ENCODE results near the gene SOAT2.
"Not testable (repeated sequence)": the region's sequence is repeated elsewhere in the genome, so short reads cannot be mapped to it uniquely, and the experiment has no call there.

The SOAT2 gene

GRCh38 chr12:53161119-53161911 lies 58.0 kb downstream of the SOAT2 start:
- Mint-ChIP-seq H3K36me3 (ENCODE audit: insufficient read depth) (no peaks in the 10 kb centered on the region), H3K27me3 (no peaks in the 10 kb centered on the region), H3K4me3 (no peak overlapping the region), H3K9me3 (no peaks in the 10 kb centered on the region), H3K4me1 (peaks cover 9% of the 10 kb centered on the region), H3K27ac (ENCODE audit: low read depth) (no peak overlapping the region)
- no peak for ATAC-seq (replicated peaks; ENCODE audit: extremely low read depth, poor library complexity, severe bottlenecking)
- no peak for DNase-seq (ENCODE audit: low spot score in 2 of 2)

GRCh38 chr12:53163008-53163407 lies 59.7 kb downstream of the SOAT2 start:
- not testable (repeated sequence) for H3K9me3 Mint-ChIP-seq; H3K27ac Mint-ChIP-seq (ENCODE audit: low read depth); ATAC-seq (replicated peaks; ENCODE audit: extremely low read depth, poor library complexity, severe bottlenecking); DNase-seq (ENCODE audit: low spot score in 2 of 2); H3K36me3 Mint-ChIP-seq (ENCODE audit: insufficient read depth); H3K4me3 Mint-ChIP-seq; H3K27me3 Mint-ChIP-seq; H3K4me1 Mint-ChIP-seq

- Mint-ChIP-seq H3K9me3 (no peaks in the 10 kb centered on the region), H3K27me3 (no peaks in the 10 kb centered on the region)
These were observed 63.6 kb downstream of the SOAT2 start for GRCh38 chr12:53166837-53167236.

GRCh38 chr12:53169644-53170043 lies 66.4 kb downstream of the SOAT2 start:
- H3K4me1 Mint-ChIP-seq = no peaks in the 10 kb centered on the region
- DNase-seq (ENCODE audit: low spot score in 2 of 2) = no peak
- H3K36me3 Mint-ChIP-seq (ENCODE audit: insufficient read depth) = peaks cover 3% of the 10 kb centered on the region
- no peak overlapping the region for H3K4me3 Mint-ChIP-seq
- no peak for ATAC-seq (replicated peaks; ENCODE audit: extremely low read depth, poor library complexity, severe bottlenecking)
- H3K27me3 Mint-ChIP-seq = no peaks in the 10 kb centered on the region
- H3K9me3 Mint-ChIP-seq = no peaks in the 10 kb centered on the region
- no peak overlapping the region for H3K27ac Mint-ChIP-seq (ENCODE audit: low read depth)

More at GRCh38 chr12:53166837-53167236, 63.6 kb downstream of the SOAT2 start:
- no peaks in the 10 kb centered on the region for H3K4me1 Mint-ChIP-seq
- ATAC-seq (replicated peaks; ENCODE audit: extremely low read depth, poor library complexity, severe bottlenecking) (no peak), DNase-seq (ENCODE audit: low spot score in 2 of 2) (no peak)
- peaks cover 3% of the 10 kb centered on the region for H3K36me3 Mint-ChIP-seq (ENCODE audit: insufficient read depth)
- H3K4me3 Mint-ChIP-seq = no peak overlapping the region
- no peak overlapping the region for H3K27ac Mint-ChIP-seq (ENCODE audit: low read depth)

GRCh38 chr12:53170215-53170614 lies 66.9 kb downstream of the SOAT2 start:
- H3K4me1 Mint-ChIP-seq = no peaks in the 10 kb centered on the region
- peaks cover 3% of the 10 kb centered on the region for H3K36me3 Mint-ChIP-seq (ENCODE audit: insufficient read depth)
- DNase-seq (ENCODE audit: low spot score in 2 of 2) (no peak), ATAC-seq (replicated peaks; ENCODE audit: extremely low read depth, poor library complexity, severe bottlenecking) (no peak)
- no peak overlapping the region for H3K4me3 Mint-ChIP-seq
- H3K27ac Mint-ChIP-seq (ENCODE audit: low read depth) = no peak overlapping the region
- no peaks in the 10 kb centered on the region for H3K9me3 Mint-ChIP-seq
- H3K27me3 Mint-ChIP-seq = no peaks in the 10 kb centered on the region

- H3K4me3 Mint-ChIP-seq = no peak overlapping the region
- peaks cover 3% of the 10 kb centered on the region for H3K36me3 Mint-ChIP-seq (ENCODE audit: insufficient read depth)
- ATAC-seq (replicated peaks; ENCODE audit: extremely low read depth, poor library complexity, severe bottlenecking) (no peak), DNase-seq (ENCODE audit: low spot score in 2 of 2) (no peak)
- H3K27ac Mint-ChIP-seq (ENCODE audit: low read depth) = no peak overlapping the region
- no peaks in the 10 kb centered on the region for H3K27me3 Mint-ChIP-seq
- H3K4me1 Mint-ChIP-seq = no peaks in the 10 kb centered on the region
- H3K9me3 Mint-ChIP-seq = no peaks in the 10 kb centered on the region
These were observed 67.8 kb downstream of the SOAT2 start for GRCh38 chr12:53170876-53171724.

- ATAC-seq (replicated peaks; ENCODE audit: extremely low read depth, poor library complexity, severe bottlenecking) (no peak), DNase-seq (ENCODE audit: low spot score in 2 of 2) (no peak)
- Mint-ChIP-seq H3K9me3 (no peaks in the 10 kb centered on the region), H3K27me3 (no peaks in the 10 kb centered on the region), H3K4me1 (no peaks in the 10 kb centered on the region), H3K4me3 (no peak overlapping the region), H3K36me3 (ENCODE audit: insufficient read depth) (peaks cover 3% of the 10 kb centered on the region), H3K27ac (ENCODE audit: low read depth) (no peak overlapping the region)
These were observed 68.5 kb downstream of the SOAT2 start for GRCh38 chr12:53171725-53172329.

GRCh38 chr12:53172352-53172751 lies 69.1 kb downstream of the SOAT2 start:
- no peaks in the 10 kb centered on the region for H3K27me3 Mint-ChIP-seq
- peaks cover 3% of the 10 kb centered on the region for H3K36me3 Mint-ChIP-seq (ENCODE audit: insufficient read depth)
- ATAC-seq (replicated peaks; ENCODE audit: extremely low read depth, poor library complexity, severe bottlenecking) (no peak), DNase-seq (ENCODE audit: low spot score in 2 of 2) (no peak)
- no peaks in the 10 kb centered on the region for H3K4me1 Mint-ChIP-seq
- H3K27ac Mint-ChIP-seq (ENCODE audit: low read depth) = no peak overlapping the region
- H3K4me3 Mint-ChIP-seq = no peak overlapping the region
- H3K9me3 Mint-ChIP-seq = no peaks in the 10 kb centered on the region

- Mint-ChIP-seq H3K27me3 (no peaks in the 10 kb centered on the region), H3K27ac (ENCODE audit: low read depth) (peak overlapping the region; percentile 66), H3K36me3 (ENCODE audit: insufficient read depth) (peaks cover 3% of the 10 kb centered on the region), H3K4me3 (no peak overlapping the region), H3K4me1 (no peaks in the 10 kb centered on the region), H3K9me3 (no peaks in the 10 kb centered on the region)
- DNase-seq (ENCODE audit: low spot score in 2 of 2) (no peak), ATAC-seq (replicated peaks; ENCODE audit: extremely low read depth, poor library complexity, severe bottlenecking) (no peak)
These were observed 69.9 kb downstream of the SOAT2 start for GRCh38 chr12:53173085-53173715.
